CD4-positive, alpha-beta T cell treated with Interleukin-12 subunit alpha and Interleukin-12 subunit beta, for 1 hour (primary cell): ENCODE results near the gene TSPAN32.

Source experiments
- DNase-seq: peaks from one replicate; pipeline ENCODE4 v3.0.0-alpha.2; 2020

TSPAN32 gene

DNA sequence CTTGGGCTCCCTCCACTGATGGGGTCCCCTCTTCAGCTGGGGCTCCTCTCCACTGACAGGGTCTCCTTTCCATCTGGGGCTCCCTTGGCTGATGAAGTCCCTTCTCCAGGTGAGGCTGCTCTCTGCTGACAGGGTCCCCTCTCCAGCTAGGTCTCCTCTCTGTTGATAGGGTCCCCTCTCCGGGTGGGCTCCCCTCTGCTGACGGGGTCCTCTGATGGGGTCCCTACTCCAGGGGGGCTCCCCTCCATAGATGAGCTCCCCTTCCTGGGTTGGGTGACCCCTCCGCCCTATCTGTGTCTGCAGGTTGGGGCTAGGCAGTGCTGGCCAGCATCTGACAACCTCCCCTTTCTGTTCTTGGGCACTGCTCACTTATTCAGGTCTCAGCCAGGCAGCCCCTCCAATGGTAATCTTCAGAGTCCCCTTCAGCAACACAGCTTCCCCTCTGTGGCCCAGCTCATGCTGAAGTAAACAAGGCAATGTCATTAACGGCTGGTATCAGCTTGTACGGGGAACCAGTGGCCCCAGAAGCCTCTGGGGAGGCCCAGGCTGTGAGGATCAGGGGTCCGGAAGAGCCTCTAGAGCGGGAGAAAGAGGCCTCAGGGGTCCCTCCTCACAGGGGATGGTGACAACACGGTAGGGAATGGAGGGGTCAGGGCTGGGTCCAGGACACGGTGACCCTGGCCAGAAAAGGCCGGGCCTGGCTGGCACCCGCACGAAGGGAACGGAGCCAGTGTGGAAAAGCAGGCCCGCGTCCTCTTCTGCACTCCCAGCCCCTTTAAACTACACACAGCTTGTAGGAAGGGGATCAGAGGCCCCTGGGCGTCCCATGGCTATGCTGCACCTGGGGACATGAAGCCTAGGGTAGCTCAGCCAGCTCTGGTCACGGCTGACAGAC, 65.7 kb downstream of the TSPAN32 start:
- DNase-seq: no peak
